AG10803 (cell line): ENCODE data around the gene TBCD.

Experiments
- DNase-seq: peaks from one replicate; pipeline ENCODE4 v3.0.0; 2010; ENCODE audit warnings: low read depth
- H3K4me3 ChIP-seq: 2 replicates; pipeline ENCODE4 v1.5.1; 2011; ENCODE audit warnings: mild to moderate bottlenecking, low read length, control low read depth
- TF ChIP-seq, protein P1 (sequence below): conservative IDR thresholded peaks from 2 replicates; pipeline ENCODE4 v1.5.1; 2011; ENCODE audit warnings: mild to moderate bottlenecking, low read length, control low read depth, inconsistent platforms

Gene TBCD

DNA sequence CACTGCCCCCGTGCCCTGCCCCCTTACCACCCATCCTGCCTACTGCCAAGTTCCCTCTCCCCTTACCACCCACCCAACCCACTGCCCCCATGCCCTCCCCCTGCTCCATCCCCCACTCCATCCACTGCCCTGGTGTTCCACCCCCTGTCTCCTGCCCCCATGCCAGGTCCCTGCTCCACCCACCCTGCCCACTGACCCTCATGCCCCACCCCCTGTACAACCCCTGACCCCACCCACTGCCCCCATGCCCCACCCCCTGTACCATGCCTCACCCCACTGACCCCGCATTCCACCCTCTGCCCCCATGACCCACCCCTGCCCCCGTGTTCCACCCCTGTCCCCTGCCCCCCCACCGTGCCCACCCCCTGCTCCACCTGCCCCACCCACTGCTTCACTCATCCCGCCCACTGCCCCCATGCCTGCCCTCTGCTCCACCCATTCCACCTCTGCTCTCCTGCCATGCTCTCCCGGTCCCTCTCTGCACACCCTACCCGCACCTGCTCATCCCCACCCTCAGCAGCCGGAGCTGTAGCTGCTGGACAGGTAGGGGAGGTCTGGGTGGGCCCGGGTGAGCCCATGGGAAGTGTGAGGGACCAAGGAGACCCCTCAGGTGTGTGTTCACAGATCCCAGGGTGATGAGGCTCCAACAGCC, 42.7 kb upstream of the TBCD start:
- TF ChIP-seq, protein P1, sequence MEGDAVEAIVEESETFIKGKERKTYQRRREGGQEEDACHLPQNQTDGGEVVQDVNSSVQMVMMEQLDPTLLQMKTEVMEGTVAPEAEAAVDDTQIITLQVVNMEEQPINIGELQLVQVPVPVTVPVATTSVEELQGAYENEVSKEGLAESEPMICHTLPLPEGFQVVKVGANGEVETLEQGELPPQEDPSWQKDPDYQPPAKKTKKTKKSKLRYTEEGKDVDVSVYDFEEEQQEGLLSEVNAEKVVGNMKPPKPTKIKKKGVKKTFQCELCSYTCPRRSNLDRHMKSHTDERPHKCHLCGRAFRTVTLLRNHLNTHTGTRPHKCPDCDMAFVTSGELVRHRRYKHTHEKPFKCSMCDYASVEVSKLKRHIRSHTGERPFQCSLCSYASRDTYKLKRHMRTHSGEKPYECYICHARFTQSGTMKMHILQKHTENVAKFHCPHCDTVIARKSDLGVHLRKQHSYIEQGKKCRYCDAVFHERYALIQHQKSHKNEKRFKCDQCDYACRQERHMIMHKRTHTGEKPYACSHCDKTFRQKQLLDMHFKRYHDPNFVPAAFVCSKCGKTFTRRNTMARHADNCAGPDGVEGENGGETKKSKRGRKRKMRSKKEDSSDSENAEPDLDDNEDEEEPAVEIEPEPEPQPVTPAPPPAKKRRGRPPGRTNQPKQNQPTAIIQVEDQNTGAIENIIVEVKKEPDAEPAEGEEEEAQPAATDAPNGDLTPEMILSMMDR, result no peak
- H3K4me3 ChIP-seq, result no peak overlapping the region
- no peak for DNase-seq

DNA sequence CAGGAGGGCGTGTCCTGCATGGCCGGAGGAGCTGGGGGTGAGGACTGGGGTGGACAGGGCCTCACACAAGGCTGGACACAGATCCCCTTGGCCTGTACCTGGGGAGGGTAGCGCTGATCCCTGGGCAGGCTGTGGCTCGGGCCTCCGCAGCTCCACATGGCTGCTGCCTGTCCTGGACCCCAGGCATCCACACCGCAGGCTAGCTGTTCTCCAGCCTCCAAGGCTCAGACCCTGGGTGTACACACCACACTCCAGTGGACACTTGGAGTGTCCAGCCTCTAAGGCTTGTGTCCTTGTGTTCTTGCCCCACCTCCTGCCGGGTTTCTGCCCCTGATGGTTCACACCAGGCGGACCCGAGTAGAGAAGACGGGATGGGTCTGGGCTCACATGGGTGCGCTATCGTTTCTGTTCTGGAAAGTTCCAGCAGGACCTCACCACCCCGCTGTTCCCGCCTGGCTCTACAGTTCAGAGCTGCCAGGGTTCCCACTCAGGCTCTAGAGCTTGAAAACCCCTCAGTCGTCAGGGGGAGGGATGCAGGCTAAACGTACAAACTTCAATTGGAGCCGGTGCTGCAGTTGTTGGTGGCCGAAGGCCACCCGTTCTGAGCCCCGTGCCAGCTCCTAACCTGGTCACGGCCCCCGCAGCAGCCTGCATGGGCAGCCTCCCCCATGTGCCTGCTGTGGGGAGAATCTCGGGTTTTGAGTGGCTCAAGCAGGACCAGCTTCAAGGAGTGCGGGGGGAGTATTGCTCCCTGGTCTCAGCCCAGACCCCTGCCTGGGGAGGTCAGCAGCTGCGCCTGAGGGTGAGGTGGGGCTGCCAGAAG, 42.0 kb upstream of the TBCD start:
- TF ChIP-seq, protein P1, result no peak
- H3K4me3 ChIP-seq, result no peak overlapping the region
- no peak for DNase-seq

DNA sequence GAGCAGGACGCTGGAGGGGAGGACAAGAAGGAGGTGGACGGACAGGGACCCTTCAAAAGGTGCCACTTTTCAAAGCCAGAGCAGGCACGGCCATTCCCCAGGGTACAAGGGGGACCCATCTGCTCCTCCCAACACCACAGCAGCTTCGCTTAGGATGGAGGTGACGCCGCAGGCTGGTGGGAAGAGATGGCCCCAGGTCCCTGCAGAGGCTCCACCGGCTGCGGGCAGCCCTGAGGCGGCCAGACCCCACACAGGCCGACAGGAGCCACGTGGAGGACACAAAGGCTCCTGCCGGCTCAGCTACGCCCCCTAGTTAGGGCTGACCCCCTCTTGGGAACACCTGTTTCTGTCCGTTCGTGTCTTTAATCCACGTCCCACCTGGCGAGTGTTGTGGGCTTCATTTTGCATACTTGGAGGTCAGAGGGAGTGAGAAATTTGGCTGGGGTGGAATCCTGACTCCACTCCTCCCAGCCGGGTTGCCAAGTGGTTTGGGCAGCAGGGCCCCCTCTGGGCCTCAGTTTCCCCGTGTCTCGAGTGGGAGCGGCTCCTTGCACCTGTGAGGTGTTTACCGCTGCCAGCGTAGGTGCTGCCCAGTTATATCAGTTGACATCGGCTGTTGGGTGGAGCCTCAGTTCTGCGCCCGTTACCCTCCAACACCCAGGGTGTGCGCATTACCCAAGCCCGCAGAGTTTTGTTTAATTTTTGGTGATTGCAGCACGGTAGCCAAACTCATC, 41.2 kb upstream of the TBCD start:
- DNase-seq, result no peak
- H3K4me3 ChIP-seq, result no peak overlapping the region
- TF ChIP-seq, protein P1, result no peak

DNA sequence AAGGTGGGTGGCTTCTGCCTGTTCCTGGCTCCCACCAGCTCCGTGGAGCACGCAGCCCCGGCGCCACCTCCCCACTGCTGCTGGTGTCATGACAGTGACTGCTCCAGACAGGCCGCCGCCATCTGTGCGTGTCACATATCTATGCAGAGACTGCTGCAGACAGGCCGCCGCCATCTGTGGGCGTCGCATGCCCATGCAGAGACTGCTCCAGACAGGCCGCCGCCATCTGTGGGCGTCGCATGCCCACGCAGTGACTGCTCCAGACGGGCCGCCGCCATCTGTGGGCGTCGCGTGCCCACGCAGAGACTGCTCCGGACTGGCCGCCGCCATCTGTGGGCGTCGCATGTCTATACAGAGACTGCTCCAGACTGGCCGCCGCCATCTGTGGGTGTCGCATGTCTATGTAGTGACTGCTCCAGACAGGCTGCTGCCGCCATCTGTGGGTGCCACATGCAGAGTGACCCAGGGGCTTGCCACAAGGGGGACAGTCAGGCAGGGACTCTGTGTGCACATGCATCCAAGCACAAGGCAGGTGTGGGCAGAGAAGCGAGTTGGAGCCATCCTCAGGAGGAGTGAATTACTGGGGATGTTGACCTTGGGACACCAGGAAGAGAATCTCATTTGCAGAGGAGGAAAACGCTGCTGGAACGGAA, 38.7 kb upstream of the TBCD start:
- no peak for DNase-seq
- H3K4me3 ChIP-seq, result no peak overlapping the region
- TF ChIP-seq, protein P1, result no peak

DNA sequence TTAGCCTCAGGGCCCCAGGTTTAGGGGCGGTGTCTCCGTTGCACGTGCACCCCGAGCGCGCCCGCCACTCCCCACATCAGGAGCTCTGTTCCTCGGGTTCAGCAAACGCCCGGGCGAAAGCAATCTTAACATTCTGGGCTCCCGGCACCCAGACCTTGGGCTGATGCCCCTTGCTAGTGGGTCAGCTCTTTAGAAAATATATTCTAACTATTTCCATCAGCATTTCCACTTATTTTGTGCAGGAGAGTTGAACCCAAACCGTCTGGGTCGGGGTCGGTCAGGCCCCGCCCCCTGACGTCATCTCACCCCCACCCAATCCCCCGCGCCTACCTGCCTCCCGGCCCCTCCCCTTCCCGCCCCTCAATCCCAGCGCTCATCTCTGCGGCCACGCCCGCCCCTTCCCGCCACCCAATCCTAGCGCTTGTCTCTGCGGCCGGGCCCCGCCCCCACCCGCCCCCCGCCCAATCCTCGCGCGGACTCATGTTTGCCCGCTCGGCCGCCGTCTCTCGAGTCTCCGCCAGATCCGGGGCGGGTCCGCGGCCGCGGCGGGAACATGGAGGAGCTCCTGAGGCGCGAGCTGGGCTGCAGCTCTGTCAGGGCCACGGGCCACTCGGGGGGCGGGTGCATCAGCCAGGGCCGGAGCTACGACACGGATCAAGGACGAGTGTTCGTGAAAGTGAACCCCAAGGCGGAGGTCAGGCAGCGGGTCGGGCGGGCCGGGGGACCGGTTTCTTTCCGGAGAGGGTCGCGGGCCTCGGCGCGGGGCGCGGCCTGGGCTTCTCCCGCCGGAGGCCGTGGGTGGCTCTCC, 35.5 kb upstream of the TBCD start, which contains the start of gene FN3KRP:
Gene FN3KRP, plus strand, starts transcription at position 504 of the 808 bp plus-strand sequence. Its CDS starts 50 bp downstream, at position 554.
- H3K4me3 ChIP-seq, result peak within 1 kb of the TSS; percentile 77
- peak; percentile 89 for DNase-seq
- TF ChIP-seq, protein P1, result no peak

DNA sequence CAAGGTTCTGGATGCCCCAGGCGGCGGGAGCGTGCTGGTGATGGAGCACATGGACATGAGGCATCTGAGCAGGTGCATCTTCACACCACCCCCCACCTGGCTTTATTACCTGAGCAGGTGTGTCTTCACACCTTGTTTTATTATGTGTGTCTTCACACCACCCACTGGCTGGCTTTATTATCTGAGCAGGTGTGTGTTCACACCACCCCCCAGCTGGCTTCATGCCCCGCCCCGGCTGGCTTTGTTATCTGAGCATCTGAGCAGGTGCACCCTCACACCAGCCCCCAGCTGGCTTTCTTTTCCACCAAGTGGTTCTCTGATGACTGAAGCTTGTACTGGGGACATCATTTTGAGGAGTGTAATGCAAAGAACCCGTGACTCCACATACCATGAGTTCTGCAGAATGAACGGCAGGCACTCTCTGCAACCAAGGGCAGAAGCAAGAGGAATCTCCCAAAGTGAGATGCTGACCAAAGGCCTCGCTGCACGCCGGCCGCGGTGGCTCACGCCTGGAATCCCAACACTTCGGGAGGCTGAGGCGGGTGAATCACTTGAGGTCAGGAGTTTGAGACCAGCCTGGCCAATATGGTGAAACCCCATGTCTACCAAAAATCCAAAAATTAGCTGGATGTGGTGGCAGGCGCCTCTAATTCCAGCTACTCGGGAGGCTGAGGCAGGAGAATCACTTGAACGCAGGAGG, 32.7 kb upstream of the TBCD start:
- no peak overlapping the region for H3K4me3 ChIP-seq
- no peak for DNase-seq
- TF ChIP-seq, protein P1, result no peak
